ENCODE data around the gene SECISBP2.

SECISBP2 gene

GRCh38 chr9:89383030-89383720, 64.9 kb downstream of the SECISBP2 start:
- DNase-seq, result no peak

GRCh38 chr9:89383721-89384300, 65.5 kb downstream of the SECISBP2 start:
- no peak for DNase-seq

GRCh38 chr9:89384783-89385182, 66.5 kb downstream of the SECISBP2 start:
- no peak for DNase-seq

- DNase-seq, result no peak
Observed at GRCh38 chr9:89386206-89386605, 67.9 kb downstream of the SECISBP2 start.

GRCh38 chr9:89386797-89387196, 68.5 kb downstream of the SECISBP2 start:
- DNase-seq, result no peak

GRCh38 chr9:89387197-89387849, 69.0 kb downstream of the SECISBP2 start:
- no peak for DNase-seq

GRCh38 chr9:89388084-89388867, 70.0 kb downstream of the SECISBP2 start:
- peak; percentile 26 for DNase-seq

- DNase-seq, result no peak
Observed at GRCh38 chr9:89388868-89389177, 70.5 kb downstream of the SECISBP2 start.

- DNase-seq, result no peak
Observed at GRCh38 chr9:89390068-89390555, 71.8 kb downstream of the SECISBP2 start.

GRCh38 chr9:89390578-89391116, 72.3 kb downstream of the SECISBP2 start:
- DNase-seq, result no peak

- no peak for DNase-seq
Observed at GRCh38 chr9:89391585-89391984, 73.3 kb downstream of the SECISBP2 start.

GRCh38 chr9:89394412-89394811, 76.1 kb downstream of the SECISBP2 start:
- no peak for DNase-seq

GRCh38 chr9:89395931-89396710, 77.8 kb downstream of the SECISBP2 start:
- no peak for DNase-seq

GRCh38 chr9:89397471-89397870, 79.2 kb downstream of the SECISBP2 start:
- no peak for DNase-seq

- DNase-seq, result no peak
Observed at GRCh38 chr9:89398621-89399020, 80.3 kb downstream of the SECISBP2 start.

GRCh38 chr9:89400403-89401116, 82.3 kb downstream of the SECISBP2 start:
- no peak for DNase-seq

- DNase-seq, result no peak
Observed at GRCh38 chr9:89402695-89403427, 84.6 kb downstream of the SECISBP2 start.

- DNase-seq, result no peak
Observed at GRCh38 chr9:89404074-89404473, 85.8 kb downstream of the SECISBP2 start.

- DNase-seq, result no peak
Observed at GRCh38 chr9:89405826-89406225, 87.5 kb downstream of the SECISBP2 start.

- DNase-seq, result no peak
Observed at GRCh38 chr9:89407070-89407469, 88.8 kb downstream of the SECISBP2 start.

- DNase-seq, result peak; percentile 52
Observed at GRCh38 chr9:89408628-89409101, 90.4 kb downstream of the SECISBP2 start.
